ENCODE results near the gene STPG2.
"Not testable (repeated sequence)": the region's sequence is repeated elsewhere in the genome, so short reads cannot be mapped to it uniquely, and the experiment has no call there.

STPG2 gene

DNA sequence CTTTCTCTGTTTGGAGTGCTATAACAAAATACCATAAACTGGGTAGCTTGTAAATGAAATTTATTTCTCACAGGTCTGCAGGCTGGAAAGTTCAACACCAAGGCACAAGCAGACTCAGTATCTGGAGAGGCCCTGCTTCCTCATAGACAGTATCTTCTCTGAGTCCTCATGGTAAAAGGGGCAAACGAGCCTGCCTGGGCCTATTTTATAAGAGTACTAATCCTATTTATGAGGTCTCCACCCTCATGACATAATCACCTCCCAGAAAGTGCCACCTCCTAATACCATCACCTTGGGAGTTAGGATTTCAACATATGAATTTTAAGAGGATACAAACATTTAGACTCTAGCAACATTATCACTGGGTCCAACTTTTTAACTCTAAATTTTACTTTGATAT, 200.3 kb downstream of the STPG2 start:
- no peaks in the 10 kb centered on the region for H3K27me3 ChIP-seq (replicated peaks; ENCODE audit: control insufficient read depth, insufficient read depth, low read length)
- no peak for DNase-seq (ENCODE audit: low read depth)
- no peaks in the 10 kb centered on the region for H3K36me3 ChIP-seq (ENCODE audit: control insufficient read depth, insufficient read depth, low read length, severe bottlenecking)
- no peak overlapping the region for H3K4me3 ChIP-seq (ENCODE audit: low read length)
- H3K9me3 ChIP-seq (ENCODE audit: control insufficient read depth, low read length), result peaks cover 23% of the 10 kb centered on the region
- H3K4me1 ChIP-seq (ENCODE audit: control insufficient read depth, insufficient read depth, low read length), result no peaks in the 10 kb centered on the region
- no peak overlapping the region for H3K9ac ChIP-seq (ENCODE audit: low read length)

GRCh38 chr4:97942137-97942536, 201.1 kb downstream of the STPG2 start:
- no peak for DNase-seq (ENCODE audit: low read depth)
- H3K4me3 ChIP-seq (ENCODE audit: low read length), result no peak overlapping the region
- H3K27me3 ChIP-seq (replicated peaks; ENCODE audit: control insufficient read depth, insufficient read depth, low read length), result no peaks in the 10 kb centered on the region
- H3K36me3 ChIP-seq (ENCODE audit: control insufficient read depth, insufficient read depth, low read length, severe bottlenecking), result no peaks in the 10 kb centered on the region
- H3K4me1 ChIP-seq (ENCODE audit: control insufficient read depth, insufficient read depth, low read length), result no peaks in the 10 kb centered on the region
- H3K9me3 ChIP-seq (ENCODE audit: control insufficient read depth, low read length), result peaks cover 22% of the 10 kb centered on the region
- H3K9ac ChIP-seq (ENCODE audit: low read length), result no peak overlapping the region

DNA sequence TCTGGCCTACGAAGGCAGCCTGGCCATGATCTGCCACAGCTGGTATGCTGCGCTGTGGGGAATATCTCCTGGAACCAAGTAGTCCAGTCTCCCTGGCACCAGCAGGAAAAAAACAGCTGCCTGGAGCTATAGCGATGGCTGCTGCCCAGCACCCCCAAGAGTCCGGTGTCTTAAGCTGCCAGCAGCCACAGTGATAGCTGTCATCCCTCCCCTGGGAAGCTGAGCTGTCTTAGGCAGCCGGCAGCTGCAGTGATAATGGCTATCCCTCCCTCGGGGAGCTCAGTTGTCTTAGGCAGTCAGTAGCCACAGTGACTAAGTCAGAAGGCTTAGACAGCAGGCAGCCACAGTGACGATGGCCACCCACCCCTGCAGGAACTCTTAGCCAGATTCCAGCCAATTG, 205.1 kb downstream of the STPG2 start:
- H3K4me3 ChIP-seq (ENCODE audit: low read length), result no peak overlapping the region
- H3K36me3 ChIP-seq (ENCODE audit: control insufficient read depth, insufficient read depth, low read length, severe bottlenecking), result no peaks in the 10 kb centered on the region
- DNase-seq (ENCODE audit: low read depth), result no peak
- H3K4me1 ChIP-seq (ENCODE audit: control insufficient read depth, insufficient read depth, low read length), result no peaks in the 10 kb centered on the region
- peaks cover 25% of the 10 kb centered on the region for H3K9me3 ChIP-seq (ENCODE audit: control insufficient read depth, low read length)
- H3K27me3 ChIP-seq (replicated peaks; ENCODE audit: control insufficient read depth, insufficient read depth, low read length), result no peaks in the 10 kb centered on the region
- H3K9ac ChIP-seq (ENCODE audit: low read length), result no peak overlapping the region

- Histone ChIP-seq H3K27me3 (replicated peaks; ENCODE audit: control insufficient read depth, insufficient read depth, low read length) (no peaks in the 10 kb centered on the region), H3K4me3 (ENCODE audit: low read length) (no peak overlapping the region), H3K9ac (ENCODE audit: low read length) (no peak overlapping the region), H3K36me3 (ENCODE audit: control insufficient read depth, insufficient read depth, low read length, severe bottlenecking) (no peaks in the 10 kb centered on the region), H3K9me3 (ENCODE audit: control insufficient read depth, low read length) (no peaks in the 10 kb centered on the region), H3K4me1 (ENCODE audit: control insufficient read depth, insufficient read depth, low read length) (no peaks in the 10 kb centered on the region)
- no peak for DNase-seq (ENCODE audit: low read depth)
Observed at GRCh38 chr4:97924341-97924958, 218.8 kb downstream of the STPG2 start.

DNA sequence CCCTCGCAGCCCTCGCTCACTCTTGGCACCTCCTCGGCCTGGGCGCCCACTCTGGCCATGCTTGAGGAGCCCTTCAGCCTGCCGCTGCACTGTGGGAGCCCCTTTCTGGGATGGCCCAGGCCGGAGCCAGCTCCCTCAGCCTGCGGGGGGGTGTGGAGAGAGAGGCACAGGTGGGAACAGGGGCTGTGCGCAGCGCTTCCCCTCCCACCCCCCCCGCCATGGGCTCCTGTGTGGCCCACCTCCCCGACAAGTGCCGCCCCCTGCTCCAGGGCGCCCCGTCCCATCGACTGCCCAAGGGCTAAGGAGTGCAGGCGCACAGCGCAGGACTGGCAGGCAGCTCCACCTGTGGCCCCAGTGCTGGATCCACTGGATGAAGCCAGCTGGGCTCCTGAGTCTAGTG, 220.2 kb downstream of the STPG2 start:
- Histone ChIP-seq H3K9me3 (ENCODE audit: control insufficient read depth, low read length) (no peaks in the 10 kb centered on the region), H3K4me3 (ENCODE audit: low read length) (no peak overlapping the region), H3K36me3 (ENCODE audit: control insufficient read depth, insufficient read depth, low read length, severe bottlenecking) (no peaks in the 10 kb centered on the region), H3K4me1 (ENCODE audit: control insufficient read depth, insufficient read depth, low read length) (no peaks in the 10 kb centered on the region), H3K9ac (ENCODE audit: low read length) (no peak overlapping the region), H3K27me3 (replicated peaks; ENCODE audit: control insufficient read depth, insufficient read depth, low read length) (no peaks in the 10 kb centered on the region)
- no peak for DNase-seq (ENCODE audit: low read depth)

- no peak for DNase-seq (ENCODE audit: low read depth)
- Histone ChIP-seq H3K9ac (ENCODE audit: low read length) (no peak overlapping the region), H3K4me3 (ENCODE audit: low read length) (no peak overlapping the region), H3K4me1 (ENCODE audit: control insufficient read depth, insufficient read depth, low read length) (no peaks in the 10 kb centered on the region), H3K27me3 (replicated peaks; ENCODE audit: control insufficient read depth, insufficient read depth, low read length) (no peaks in the 10 kb centered on the region), H3K9me3 (ENCODE audit: control insufficient read depth, low read length) (peaks cover 3% of the 10 kb centered on the region), H3K36me3 (ENCODE audit: control insufficient read depth, insufficient read depth, low read length, severe bottlenecking) (no peaks in the 10 kb centered on the region)
Observed at GRCh38 chr4:97917115-97917514, 226.2 kb downstream of the STPG2 start.

DNA sequence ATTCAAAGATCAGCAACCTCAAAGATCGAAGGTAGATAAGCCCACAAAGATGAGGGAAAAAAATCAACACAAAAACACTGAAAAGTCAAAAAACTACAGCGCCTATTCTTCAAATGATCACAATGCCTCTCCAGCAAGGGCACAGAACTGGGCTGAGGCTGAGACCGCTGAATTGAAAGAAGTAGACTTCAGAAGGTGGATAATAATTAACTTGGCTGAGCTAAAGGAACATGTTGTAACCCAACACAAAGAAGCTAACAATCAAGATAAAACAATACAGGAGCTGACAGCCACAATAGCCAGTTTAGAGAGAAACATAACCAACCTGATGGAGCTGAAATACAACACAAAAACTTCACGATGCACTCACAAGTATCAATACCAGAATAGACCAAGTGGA, 231.1 kb downstream of the STPG2 start:
- Histone ChIP-seq H3K36me3 (ENCODE audit: control insufficient read depth, insufficient read depth, low read length, severe bottlenecking) (no peaks in the 10 kb centered on the region), H3K4me3 (ENCODE audit: low read length) (no peak overlapping the region), H3K27me3 (replicated peaks; ENCODE audit: control insufficient read depth, insufficient read depth, low read length) (no peaks in the 10 kb centered on the region), H3K9ac (ENCODE audit: low read length) (no peak overlapping the region), H3K9me3 (ENCODE audit: control insufficient read depth, low read length) (peaks cover 3% of the 10 kb centered on the region), H3K4me1 (ENCODE audit: control insufficient read depth, insufficient read depth, low read length) (no peaks in the 10 kb centered on the region)
- no peak for DNase-seq (ENCODE audit: low read depth)

GRCh38 chr4:97911236-97911906, 231.9 kb downstream of the STPG2 start:
- no peak for DNase-seq (ENCODE audit: low read depth)
- H3K4me3 ChIP-seq (ENCODE audit: low read length), result no peak overlapping the region
- H3K9me3 ChIP-seq (ENCODE audit: control insufficient read depth, low read length), result peaks cover 3% of the 10 kb centered on the region
- H3K27me3 ChIP-seq (replicated peaks; ENCODE audit: control insufficient read depth, insufficient read depth, low read length), result no peaks in the 10 kb centered on the region
- H3K4me1 ChIP-seq (ENCODE audit: control insufficient read depth, insufficient read depth, low read length), result no peaks in the 10 kb centered on the region
- H3K9ac ChIP-seq (ENCODE audit: low read length), result no peak overlapping the region
- H3K36me3 ChIP-seq (ENCODE audit: control insufficient read depth, insufficient read depth, low read length, severe bottlenecking), result no peaks in the 10 kb centered on the region

GRCh38 chr4:97910005-97910404, 233.3 kb downstream of the STPG2 start:
- no peaks in the 10 kb centered on the region for H3K36me3 ChIP-seq (ENCODE audit: control insufficient read depth, insufficient read depth, low read length, severe bottlenecking)
- DNase-seq (ENCODE audit: low read depth), result no peak
- peaks cover 1% of the 10 kb centered on the region for H3K9me3 ChIP-seq (ENCODE audit: control insufficient read depth, low read length)
- H3K27me3 ChIP-seq (replicated peaks; ENCODE audit: control insufficient read depth, insufficient read depth, low read length), result no peaks in the 10 kb centered on the region
- no peaks in the 10 kb centered on the region for H3K4me1 ChIP-seq (ENCODE audit: control insufficient read depth, insufficient read depth, low read length)
- H3K4me3 ChIP-seq (ENCODE audit: low read length), result no peak overlapping the region
- no peak overlapping the region for H3K9ac ChIP-seq (ENCODE audit: low read length)

GRCh38 chr4:97903436-97904189, 239.7 kb downstream of the STPG2 start:
- not testable (repeated sequence) for H3K9ac ChIP-seq (ENCODE audit: low read length); H3K36me3 ChIP-seq (ENCODE audit: control insufficient read depth, insufficient read depth, low read length, severe bottlenecking); H3K9me3 ChIP-seq (ENCODE audit: control insufficient read depth, low read length); H3K4me3 ChIP-seq (ENCODE audit: low read length); H3K27me3 ChIP-seq (replicated peaks; ENCODE audit: control insufficient read depth, insufficient read depth, low read length); H3K4me1 ChIP-seq (ENCODE audit: control insufficient read depth, insufficient read depth, low read length); DNase-seq (ENCODE audit: low read depth)

DNA sequence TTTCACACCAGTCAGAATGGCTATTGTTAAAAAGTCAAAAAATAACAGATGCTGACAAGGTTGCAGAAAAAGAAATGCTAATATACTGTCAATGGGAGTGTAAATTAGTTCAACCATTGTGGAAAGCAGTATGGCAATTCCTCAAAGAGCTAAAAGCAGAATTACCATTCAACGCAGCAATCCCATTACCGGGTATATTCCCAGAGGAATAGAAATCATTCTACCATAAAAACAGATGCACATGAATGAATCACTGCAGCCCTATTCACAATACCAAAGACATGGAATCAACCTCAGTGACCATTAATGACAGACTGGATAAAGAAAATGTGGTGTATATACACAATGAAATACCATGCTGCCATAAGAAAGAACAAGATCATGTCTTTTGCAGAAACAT, 243.0 kb downstream of the STPG2 start:
- Histone ChIP-seq H3K27me3 (replicated peaks; ENCODE audit: control insufficient read depth, insufficient read depth, low read length) (no peaks in the 10 kb centered on the region), H3K4me3 (ENCODE audit: low read length) (no peak overlapping the region), H3K36me3 (ENCODE audit: control insufficient read depth, insufficient read depth, low read length, severe bottlenecking) (no peaks in the 10 kb centered on the region), H3K9ac (ENCODE audit: low read length) (no peak overlapping the region), H3K4me1 (ENCODE audit: control insufficient read depth, insufficient read depth, low read length) (no peaks in the 10 kb centered on the region), H3K9me3 (ENCODE audit: control insufficient read depth, low read length) (peaks cover 11% of the 10 kb centered on the region)
- no peak for DNase-seq (ENCODE audit: low read depth)

Data from adipocyte (in vitro differentiated cells).